NCI-H446 (cell line): Measurements from ENCODE around the gene SPECC1L.

Experiments used
- DNase-seq, 2 experiments: peaks; one replicate each; lab custom pipeline; 2025; lab: John Stamatoyannopoulos, UW

The SPECC1L gene

GRCh38 chr22:24401931-24402367 lies 131.3 kb downstream of the SPECC1L start:
- DNase-seq: no peak

- DNase-seq: peak; percentile 9 to 63
These were observed 132.0 kb downstream of the SPECC1L start for GRCh38 chr22:24402460-24403192.

GRCh38 chr22:24403346-24403745 lies 132.7 kb downstream of the SPECC1L start:
- DNase-seq: no peak

- no peak for DNase-seq
These were observed 134.1 kb downstream of the SPECC1L start for GRCh38 chr22:24404561-24405275.

- DNase-seq: no peak
These were observed 135.1 kb downstream of the SPECC1L start for GRCh38 chr22:24405631-24406321.

- no peak for DNase-seq
These were observed 136.0 kb downstream of the SPECC1L start for GRCh38 chr22:24406322-24407277.

- DNase-seq: no peak
These were observed 136.6 kb downstream of the SPECC1L start for GRCh38 chr22:24407278-24407665.

- DNase-seq: no peak
These were observed 137.3 kb downstream of the SPECC1L start for GRCh38 chr22:24407884-24408283.

GRCh38 chr22:24408630-24409029 lies 138.0 kb downstream of the SPECC1L start:
- no peak for DNase-seq

GRCh38 chr22:24409707-24410106 lies 139.1 kb downstream of the SPECC1L start:
- no peak for DNase-seq

GRCh38 chr22:24410110-24410856 lies 139.7 kb downstream of the SPECC1L start:
- DNase-seq: no peak

GRCh38 chr22:24411256-24412004 lies 140.8 kb downstream of the SPECC1L start:
- no peak for DNase-seq

GRCh38 chr22:24412274-24412673 lies 141.6 kb downstream of the SPECC1L start:
- no peak for DNase-seq

GRCh38 chr22:24413271-24413670 lies 142.6 kb downstream of the SPECC1L start:
- DNase-seq: no peak

- no peak for DNase-seq
These were observed 143.2 kb downstream of the SPECC1L start for GRCh38 chr22:24413736-24414385.

GRCh38 chr22:24414523-24414922 lies 143.9 kb downstream of the SPECC1L start:
- no peak for DNase-seq

GRCh38 chr22:24414984-24415945 lies 144.6 kb downstream of the SPECC1L start:
- no peak for DNase-seq

GRCh38 chr22:24416095-24416494 lies 145.5 kb downstream of the SPECC1L start:
- peak in 1 of 2 experiments; percentile 75 for DNase-seq
